Muscle of arm (tissue), 14 donors: ENCODE measurements around the gene NUP133. TPM values are rescaled to one million over a fixed set of nuclear protein-coding genes. Genes with fewer than 3 reads are reported as not detected.

Experiments
- DNase-seq: peaks from one replicate; pipeline ENCODE4 v3.0.0-alpha.2; 2013
- long read RNA-seq, 11 donors: transcript quantifications; one replicate each; lab custom pipeline, GENCODE V29; 2026
- polyA plus RNA-seq, 12 donors: library from polyadenylated mRNA; unstranded; fragments of 120-200 nt; gene quantifications; one replicate each; pipeline ENCODE4 v1.2.1, GENCODE V29; 2013; ENCODE audit not compliant: insufficient read length in 12 of 12

NUP133 gene
- 10 to 100 TPM in 11 of 12 donors, not detected in 1; 17.1 to 38.9 (median 31.1) TPM for polyA plus RNA-seq
- long read RNA-seq, donor 1, partial matches to known transcripts: 0 of 2 reads
- long read RNA-seq, donor 1, other reads (novel, unspliced or antisense): 0 of 2 reads
- long read RNA-seq, donor 2, full-length matches to known transcripts: 3 of 3 reads
- long read RNA-seq, donor 2, partial matches to known transcripts: 0 of 3 reads
- long read RNA-seq, donor 2, other reads (novel, unspliced or antisense): 0 of 3 reads
- long read RNA-seq, donor 3, full-length matches to known transcripts: 1 of 1 reads
- long read RNA-seq, donor 3, partial matches to known transcripts: 0 of 1 reads
- long read RNA-seq, donor 3, other reads (novel, unspliced or antisense): 0 of 1 reads
- long read RNA-seq, donor 4: 0 reads
- long read RNA-seq, donor 5, full-length matches to known transcripts: 5 of 5 reads
- long read RNA-seq, donor 5, partial matches to known transcripts: 0 of 5 reads
- long read RNA-seq, donor 5, other reads (novel, unspliced or antisense): 0 of 5 reads
- long read RNA-seq, donor 6, full-length matches to known transcripts: 1 of 1 reads
- long read RNA-seq, donor 6, partial matches to known transcripts: 0 of 1 reads
- long read RNA-seq, donor 6, other reads (novel, unspliced or antisense): 0 of 1 reads
- long read RNA-seq, donor 7, partial matches to known transcripts: 0 of 1 reads
- long read RNA-seq, donor 7, other reads (novel, unspliced or antisense): 0 of 1 reads
- long read RNA-seq, donor 8, full-length matches to known transcripts: 1 of 1 reads
- long read RNA-seq, donor 8, partial matches to known transcripts: 0 of 1 reads
- long read RNA-seq, donor 8, other reads (novel, unspliced or antisense): 0 of 1 reads
- long read RNA-seq, donor 9, full-length matches to known transcripts: 2 of 2 reads
- long read RNA-seq, donor 9, partial matches to known transcripts: 0 of 2 reads
- long read RNA-seq, donor 9, other reads (novel, unspliced or antisense): 0 of 2 reads
- long read RNA-seq, donor 10, full-length matches to known transcripts: 6 of 6 reads
- long read RNA-seq, donor 10, partial matches to known transcripts: 0 of 6 reads
- long read RNA-seq, donor 10, other reads (novel, unspliced or antisense): 0 of 6 reads
- long read RNA-seq, donor 11, full-length matches to known transcripts: 7 of 7 reads
- long read RNA-seq, donor 11, partial matches to known transcripts: 0 of 7 reads
- long read RNA-seq, donor 11, other reads (novel, unspliced or antisense): 0 of 7 reads

DNA sequence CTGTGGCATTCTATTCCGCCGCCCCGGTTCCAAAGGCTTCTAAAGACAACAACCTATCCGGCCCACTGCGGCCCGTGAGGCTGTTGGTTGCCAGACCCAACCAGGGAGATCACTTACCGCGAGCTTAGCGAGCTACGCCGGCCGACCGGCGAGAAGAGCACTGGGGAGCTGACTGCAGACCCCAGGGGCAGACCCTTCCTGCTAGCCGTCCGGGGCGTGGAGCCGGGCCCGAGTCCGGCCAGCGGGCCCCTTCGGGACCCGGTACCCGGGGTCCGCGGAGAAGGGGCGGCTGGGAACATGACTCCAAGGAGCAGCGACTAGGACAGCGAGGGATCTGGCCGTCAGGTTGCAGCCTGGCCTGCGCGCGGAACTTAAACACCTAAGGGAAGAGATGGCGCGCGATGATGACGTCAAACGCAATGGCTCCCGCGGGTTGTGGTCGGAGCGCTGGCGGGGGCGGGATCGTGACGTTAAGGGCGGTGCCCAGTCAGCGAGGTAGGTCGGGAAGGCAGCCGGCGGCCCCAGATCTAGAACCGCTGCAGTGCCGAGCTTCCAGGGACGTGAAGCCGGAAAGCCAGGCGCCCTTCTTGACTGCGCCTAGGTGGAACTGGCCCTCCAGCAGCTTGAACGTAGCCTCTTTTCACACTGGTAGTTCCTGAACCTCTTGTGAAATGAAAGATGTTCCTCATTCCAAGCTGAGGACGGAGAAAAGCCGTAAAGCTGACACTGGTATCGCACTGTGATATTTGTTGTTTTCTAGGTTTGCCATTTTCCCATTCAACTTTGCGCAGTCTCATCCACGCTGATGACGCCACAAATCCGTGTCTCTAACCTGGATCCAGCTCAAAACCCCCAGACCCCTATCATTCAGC, at the start of gene NUP133:
Gene NUP133, minus strand, starts transcription at position 391 of the 872 bp plus-strand sequence. Its CDS starts 92 bp downstream, at position 299.
- peak; percentile 99 for DNase-seq

DNA sequence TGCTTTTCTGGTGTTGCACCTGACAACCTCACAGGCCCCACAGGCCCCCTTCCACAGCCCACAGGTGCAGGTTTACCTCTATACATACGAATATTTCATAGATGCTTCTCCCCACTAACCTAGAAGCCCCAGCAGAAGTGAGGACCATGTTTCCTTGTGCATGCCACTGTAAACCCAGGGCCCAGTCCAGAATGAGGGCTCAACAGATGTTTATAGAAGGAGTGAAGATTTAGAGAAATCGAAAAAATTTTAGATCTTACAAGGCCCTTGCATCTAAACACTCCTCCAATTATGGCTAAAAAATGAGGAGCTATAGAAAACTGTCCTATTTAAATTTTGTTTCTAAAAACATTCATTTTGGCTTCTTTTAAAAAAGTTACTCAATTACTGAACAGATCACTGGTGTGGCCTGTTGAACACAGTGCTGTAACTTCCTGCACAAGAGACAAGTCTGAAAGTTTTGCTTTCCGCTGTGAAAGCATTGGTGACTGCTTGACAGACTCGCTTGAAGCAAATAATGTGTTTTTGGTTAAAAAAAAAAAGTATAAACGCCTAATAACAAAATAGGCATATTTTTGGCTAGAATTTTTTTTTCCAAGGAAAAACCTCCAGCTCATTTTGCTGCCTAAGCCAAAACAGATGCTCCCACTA, 49.2 kb upstream of the NUP133 start:
- DNase-seq: no peak

DNA sequence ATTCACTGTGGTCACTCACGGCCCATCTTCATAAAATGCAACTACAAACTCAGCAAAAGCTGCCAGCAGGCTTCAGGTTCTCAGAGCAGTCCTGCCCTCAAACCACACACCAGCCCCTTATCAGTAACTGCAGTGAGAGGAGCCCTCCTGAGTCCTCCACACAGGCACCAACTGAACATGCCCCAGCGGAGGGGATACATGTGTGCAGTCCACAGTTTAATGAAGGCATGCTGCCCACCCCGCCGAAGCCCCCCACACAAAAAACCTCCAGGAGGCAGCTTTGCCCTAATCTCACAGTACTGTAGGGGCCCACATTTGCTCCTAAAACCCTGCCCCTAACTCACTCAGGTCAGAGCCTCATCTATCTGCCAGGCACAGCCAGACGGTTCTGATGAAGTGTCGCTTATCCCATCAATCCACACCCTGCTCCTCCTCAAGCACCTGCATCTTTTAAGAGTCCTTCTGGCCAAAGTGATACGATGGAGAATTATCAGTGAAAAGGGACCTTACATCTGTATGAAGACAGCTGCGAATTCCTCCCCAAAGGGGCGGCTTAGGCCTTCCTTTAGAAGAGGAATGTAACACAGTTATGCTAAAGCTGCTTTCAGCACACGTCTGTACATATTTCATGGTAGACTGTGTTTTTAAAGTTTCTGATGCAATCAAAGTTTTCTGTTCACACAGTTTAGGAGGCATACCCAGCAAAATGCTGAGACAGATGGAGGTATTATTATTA, 46.9 kb upstream of the NUP133 start:
- no peak for DNase-seq

DNA sequence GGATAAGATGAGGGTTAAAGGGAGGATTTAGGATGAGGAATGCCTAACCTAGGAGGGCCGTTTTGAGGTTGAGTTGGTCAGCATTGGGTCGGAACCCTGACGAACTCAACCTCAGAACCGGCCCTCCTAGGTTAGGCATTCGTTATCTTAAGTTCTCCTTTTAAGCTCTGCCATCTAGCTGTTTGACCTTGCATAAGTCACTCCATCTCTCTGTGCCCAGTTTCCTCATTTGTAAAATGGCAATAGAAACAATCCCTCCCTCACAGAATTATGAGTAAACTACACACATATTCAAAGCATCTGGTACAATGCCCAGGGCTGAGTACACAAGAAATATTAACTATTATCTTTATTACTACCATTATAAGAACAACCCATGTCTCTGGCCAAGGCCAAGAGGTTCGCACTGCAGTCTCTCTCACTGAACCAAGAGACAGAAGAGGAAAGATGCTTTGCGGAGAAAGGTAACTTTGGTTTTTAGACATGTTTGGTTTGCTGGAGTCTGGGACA, 45.5 kb upstream of the NUP133 start:
- DNase-seq: no peak

DNA sequence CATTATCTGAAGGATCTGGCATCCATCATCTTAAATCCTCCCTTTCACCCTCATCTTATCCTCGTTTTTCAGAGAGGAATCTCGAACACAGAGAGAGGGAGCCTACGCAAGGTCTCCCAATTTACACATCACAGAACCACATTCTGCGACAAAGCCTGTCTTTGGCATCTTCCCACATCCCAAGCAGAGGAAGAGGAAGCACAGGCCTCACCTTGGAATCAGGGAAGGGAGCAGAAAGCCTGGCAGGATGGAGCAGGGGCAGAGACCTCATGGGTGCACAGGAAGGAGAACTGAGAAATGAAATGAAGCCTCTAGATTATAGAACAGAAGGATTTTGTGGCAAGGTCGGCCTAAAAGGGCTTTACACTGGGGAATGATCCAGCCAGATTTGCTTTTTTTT, 44.6 kb upstream of the NUP133 start:
- DNase-seq: no peak

DNA sequence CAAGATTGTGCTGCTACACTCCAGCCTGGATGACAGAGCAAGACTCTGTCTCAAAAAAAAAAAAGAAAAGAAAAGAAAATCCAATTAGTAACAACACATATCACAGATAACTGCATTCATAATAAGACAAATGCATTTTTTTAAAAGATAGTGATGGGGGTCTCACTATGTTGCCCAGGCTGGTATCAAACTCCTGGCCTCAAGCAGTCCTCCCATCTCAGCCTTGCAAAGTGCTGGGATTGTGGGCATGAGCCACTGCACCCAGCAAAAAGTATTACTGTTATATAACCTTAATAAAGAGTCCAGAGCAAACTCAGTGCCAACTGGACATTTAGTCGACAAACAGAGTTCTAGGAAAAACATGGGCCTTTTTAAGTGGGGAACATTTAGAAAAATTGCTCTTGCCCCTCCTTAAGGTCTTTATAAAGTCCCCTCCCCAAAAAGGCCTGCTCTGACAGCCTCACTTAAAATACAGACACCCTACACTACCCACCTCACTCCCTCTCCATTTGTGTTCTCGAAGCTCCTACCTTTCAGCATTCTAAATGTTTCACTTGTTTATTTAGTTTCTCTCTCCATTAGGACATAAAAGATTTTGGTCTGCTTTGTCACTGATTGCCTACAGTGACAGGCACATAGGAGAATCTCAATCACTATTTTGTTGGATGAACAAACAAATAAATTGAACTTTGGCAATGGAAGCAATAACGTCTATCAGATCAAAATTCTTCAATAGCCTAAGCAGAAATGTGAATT, 42.8 kb upstream of the NUP133 start:
- no peak for DNase-seq

DNA sequence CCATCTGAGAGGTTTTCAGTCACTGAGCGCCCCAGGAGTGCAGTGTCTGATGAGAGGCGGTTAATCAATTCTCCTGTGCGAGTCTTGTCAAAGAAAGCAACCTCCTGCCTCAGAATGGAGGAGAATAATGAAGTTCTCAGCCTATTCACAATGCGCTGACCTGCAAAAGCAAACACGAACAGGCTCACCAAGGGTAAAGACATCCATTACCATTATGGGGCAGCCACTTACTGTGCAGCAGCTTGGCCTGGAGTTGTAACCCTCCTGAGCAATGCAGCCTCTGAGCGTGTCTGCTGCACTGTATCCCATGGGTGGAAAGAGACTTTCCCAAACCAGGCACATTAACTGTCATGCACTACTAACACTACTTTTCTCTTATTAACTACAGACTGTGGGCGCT, 39.4 kb upstream of the NUP133 start:
- no peak for DNase-seq

DNA sequence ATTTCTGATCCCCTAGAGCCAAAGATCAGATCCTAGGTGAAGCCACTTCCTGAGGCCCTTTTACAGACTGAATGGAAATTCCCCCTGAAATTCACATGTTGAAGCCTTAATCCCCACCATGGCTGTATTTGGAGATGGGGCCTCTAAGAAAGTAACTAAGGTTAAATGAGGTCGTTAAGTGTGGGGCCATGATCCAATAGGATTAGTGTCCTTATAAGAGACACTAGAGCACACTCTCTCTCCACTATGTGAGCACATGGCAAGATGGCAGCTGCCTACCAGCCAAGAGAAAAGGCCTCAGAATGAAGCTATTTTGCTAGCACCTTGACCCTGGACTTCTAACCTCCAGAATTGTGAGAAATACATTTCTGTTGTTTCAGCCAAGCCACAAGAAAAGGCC, 36.4 kb upstream of the NUP133 start:
- DNase-seq: no peak

DNA sequence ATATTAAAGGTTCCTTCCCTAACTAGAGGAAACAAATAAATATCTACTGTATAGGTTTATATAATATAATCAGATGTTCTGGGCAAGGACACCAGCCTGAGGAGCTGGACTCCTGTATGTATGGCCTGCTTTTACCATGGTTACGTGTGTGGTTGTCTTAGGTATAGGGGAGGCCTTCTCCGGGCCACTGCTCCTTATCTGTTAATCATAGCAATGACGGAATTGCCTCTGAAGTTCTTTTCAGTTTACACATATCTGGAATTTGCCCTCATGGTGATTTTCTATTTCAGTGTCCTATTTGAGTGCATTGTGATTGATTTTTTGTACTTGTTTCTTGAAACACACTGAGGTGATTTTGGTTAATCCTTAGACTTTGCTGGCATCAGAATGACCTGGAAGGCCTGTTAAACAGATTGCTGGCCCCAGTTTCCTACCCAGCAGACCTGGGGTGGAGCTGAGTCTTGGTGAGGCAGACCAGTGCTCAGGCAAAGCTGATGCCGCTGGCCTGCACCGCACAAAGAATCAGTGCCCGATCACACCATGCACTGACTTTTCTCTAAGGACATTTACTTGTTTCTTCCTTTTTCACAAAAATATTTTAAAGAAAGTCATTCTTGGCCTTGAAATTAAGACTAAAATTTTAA, 31.8 kb upstream of the NUP133 start:
- DNase-seq: no peak

DNA sequence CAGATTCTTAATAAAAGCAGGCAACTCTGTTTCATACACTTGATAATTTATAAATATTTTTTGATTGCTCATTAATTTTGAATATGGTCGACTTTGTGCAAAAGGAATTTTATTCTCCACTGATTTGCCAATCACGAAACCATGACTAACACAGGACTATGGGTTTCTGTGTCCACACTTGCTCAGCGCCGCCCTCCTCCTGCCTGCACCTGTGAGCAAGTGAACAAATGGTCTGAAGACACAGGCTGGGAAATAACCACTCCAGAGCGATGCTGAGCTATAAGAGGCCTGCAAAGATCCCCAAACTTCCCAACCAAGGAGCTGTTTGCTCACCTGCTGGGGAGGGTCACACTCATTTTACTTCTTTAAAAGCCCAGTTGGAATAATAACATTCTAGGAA, 30.8 kb upstream of the NUP133 start:
- no peak for DNase-seq

DNA sequence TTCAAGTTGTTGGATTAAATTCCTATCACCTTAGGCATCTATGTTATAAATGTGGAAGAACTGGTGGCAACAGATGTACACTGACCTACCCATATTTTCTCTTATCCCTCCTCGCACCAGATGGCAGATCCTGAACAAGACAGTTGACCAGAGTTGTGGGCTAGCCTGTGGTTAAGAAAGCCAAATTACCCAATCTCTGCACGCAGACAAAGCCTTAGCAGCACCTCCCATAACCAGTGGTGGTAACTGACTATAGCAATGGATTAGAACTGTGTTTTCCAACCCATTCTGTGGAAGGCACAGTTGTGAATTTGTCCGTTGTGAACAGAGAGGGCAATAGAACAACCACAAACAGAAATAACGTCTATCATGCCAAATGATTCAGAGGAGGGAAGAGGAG, 29.8 kb upstream of the NUP133 start:
- no peak for DNase-seq

DNA sequence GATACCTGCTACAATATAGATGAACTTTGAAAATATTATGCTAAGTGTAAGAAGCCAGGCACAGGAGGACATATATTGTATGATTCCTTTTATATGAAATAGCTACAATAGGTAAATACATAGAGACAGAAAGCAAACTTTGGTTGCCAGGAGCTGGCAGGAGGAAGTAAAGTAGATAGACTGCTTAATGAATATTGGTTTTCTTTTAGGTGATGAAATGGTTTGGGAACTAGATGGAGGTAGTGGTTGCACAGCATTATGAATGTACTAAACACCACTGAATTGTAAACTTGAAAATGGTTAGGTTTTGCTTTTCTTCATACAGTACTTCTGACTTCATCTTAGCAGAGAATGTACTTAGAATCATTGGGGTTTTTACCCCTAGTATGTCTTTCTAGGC, 28.8 kb upstream of the NUP133 start:
- no peak for DNase-seq

DNA sequence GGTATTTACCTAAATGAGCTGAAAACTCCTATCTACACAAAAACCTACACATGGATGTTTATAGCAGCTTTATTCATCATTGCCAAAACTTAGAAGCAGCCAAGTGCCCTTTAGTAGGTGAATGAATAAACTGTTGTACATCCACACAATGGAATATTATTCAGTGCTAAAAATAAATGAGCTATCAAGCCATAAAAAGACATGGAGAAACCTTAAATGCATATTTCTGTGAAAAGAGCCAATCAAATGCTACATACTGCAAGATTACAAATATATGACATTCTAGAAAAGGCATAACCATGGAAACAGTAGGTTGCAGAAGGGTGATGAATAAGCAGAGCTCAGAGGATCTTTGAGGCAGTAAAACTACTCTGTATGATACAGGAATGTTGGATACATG, 27.1 kb upstream of the NUP133 start:
- no peak for DNase-seq

DNA sequence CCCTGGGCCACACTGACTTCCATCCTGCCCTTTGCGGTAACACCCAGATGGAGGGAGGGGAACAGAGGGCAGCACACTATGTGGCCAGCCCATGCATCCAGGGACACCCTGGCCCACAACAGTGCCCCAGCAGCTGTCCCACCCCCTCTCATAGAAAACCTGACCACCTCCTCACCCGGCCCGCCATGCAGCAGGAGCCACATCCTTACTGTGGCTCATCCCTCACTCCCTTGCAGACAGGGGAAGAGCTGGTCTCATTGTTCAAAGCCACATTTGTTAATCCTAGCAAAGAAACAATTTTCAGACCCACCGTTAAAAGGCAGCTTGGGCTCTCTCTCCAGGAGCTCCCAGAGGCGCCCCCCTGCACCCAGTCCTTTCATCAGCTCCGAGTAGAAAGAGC, 23.2 kb upstream of the NUP133 start:
- DNase-seq: no peak

DNA sequence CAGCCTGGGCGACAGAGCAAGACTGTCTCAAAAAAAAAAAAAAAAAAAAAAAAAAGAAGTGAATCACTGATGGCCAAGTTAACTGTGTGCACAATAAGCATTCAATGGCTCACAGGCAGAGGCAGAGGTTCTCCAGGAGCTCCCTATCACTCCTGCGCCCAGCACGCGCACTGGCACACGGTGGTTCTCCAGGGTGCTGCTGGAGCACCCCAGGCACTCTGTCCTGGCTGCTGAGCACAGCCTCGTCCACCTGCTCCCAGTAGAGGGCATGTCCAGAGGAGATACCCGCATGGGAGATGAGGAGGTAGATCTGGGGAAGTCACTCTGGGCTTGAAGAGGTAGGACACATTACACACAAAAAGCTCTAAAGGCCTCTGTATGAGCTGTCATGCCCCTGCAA, 21.5 kb upstream of the NUP133 start:
- DNase-seq: no peak

DNA sequence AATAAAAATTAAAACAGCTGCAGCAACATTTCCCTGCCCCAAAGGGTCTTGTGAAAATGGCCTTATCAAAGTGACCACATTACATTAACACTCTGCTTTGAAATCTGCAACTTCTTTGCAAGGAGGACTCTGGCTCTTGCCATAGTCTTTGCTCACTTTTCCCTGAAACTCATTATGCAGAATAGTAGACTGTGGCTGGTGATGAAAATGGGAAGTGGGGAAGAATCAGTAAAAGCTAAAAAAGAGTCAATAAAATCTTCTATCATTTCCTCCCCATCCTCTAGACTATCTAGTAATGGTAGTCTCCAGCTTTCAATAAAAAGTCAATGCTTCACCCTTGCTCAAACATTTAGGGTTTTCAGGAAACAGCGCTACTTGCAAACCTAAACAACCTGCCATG, 18.6 kb upstream of the NUP133 start:
- DNase-seq: no peak

DNA sequence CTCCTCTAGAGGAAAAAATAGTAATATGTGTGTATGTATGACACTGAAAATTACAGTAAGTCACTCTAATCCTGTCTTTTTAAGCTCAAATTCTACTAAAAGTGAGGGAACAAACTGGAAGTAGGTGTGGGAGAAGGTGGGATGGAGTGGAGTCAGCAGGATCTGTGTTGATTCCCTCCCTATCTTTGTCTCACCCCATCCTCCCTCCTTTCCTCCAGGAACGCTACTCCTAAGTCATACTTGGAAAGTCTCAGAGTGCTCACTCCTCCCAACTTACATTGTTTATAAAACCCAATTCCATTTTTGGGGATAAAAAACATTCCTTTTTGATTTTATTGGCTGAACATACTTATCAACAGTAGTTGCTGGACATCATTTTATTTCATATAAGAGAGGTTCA, 14.9 kb upstream of the NUP133 start:
- DNase-seq: no peak

DNA sequence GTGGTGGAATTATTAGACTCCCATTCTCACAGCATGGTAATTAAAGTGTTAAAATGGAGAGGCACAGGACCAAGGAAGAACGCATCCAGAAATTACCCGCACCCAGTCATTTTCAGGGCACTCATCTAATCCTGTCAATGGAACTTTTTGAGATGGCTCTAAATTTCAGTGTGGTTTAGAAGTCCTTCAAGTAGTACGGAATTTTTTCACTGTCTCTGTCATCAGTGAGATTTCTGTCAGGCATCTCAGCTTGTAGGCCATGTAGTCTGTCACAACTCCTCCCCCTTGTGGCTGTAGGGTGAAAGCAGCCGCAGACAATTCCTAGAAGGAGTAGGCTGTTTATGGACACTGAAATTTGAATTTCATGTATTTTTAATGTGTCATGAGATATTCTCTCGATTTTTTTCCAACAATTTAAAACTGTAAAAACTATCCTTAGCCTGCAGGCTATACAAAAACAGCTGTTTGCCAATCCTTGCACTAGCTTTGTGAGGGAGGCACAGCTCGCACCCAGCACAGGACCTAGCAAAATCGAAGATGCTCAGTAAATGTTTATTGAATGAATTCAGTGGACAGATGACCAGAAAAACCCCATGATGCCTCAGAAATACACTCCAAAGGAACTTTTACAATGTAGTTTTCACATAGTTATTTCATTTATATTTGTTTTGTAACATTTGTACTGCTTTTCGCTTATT, 6.6 kb upstream of the NUP133 start:
- DNase-seq: peak; percentile 64
